ENCODE results near the gene RDX. TPM values are rescaled to one million over a fixed set of nuclear protein-coding genes. Genes with fewer than 3 reads are reported as not detected.

The RDX gene
- total and polyA plus RNA-seq, 2 donors from 2014 or later: 28.0 to 97.3 TPM

- no peak overlapping the region for H3K9ac ChIP-seq (ENCODE audit: low read length in 3 of 3)
- no peaks in the 10 kb centered on the region for H3K27me3 ChIP-seq (ENCODE audit: control insufficient read depth, insufficient read depth, low read length)
- H3K27ac ChIP-seq (ENCODE audit: low read depth in 2 of 2, low read length in 2 of 2): no peak overlapping the region
- TF ChIP-seq CTCF (IDR thresholded peaks at IDR 0.05; ENCODE audit: borderline replicate concordance, extremely low read depth, insufficient read depth): no peak
- no peaks in the 10 kb centered on the region for H3K4me1 ChIP-seq (ENCODE audit: control insufficient read depth in 2 of 3, insufficient read depth in 2 of 3, low read depth in 1 of 3, low read length in 3 of 3)
- DNase-seq (no peak), FAIRE-seq (no peak)
- no peaks in the 10 kb centered on the region for H3K36me3 ChIP-seq (ENCODE audit: control insufficient read depth in 2 of 3, insufficient read depth in 3 of 3, low read length in 3 of 3)
- no peak overlapping the region for H3K4me3 ChIP-seq (ENCODE audit: low read length in 3 of 3)
- intact Hi-C loops (cut with DNase I): no loop called here
- H3K9me3 ChIP-seq (ENCODE audit: control insufficient read depth in 2 of 3, insufficient read depth in 1 of 3, low read length in 3 of 3): no peaks in the 10 kb centered on the region
Observed at GRCh38 chr11:110185121-110185591, 111.3 kb downstream of the RDX start.

- no peak overlapping the region for H3K9ac ChIP-seq (ENCODE audit: low read length in 3 of 3)
- TF ChIP-seq CTCF (IDR thresholded peaks at IDR 0.05; ENCODE audit: borderline replicate concordance, extremely low read depth, insufficient read depth): no peak
- intact Hi-C loops (cut with DNase I): no loop called here
- no peaks in the 10 kb centered on the region for H3K4me1 ChIP-seq (ENCODE audit: control insufficient read depth in 2 of 3, insufficient read depth in 2 of 3, low read depth in 1 of 3, low read length in 3 of 3)
- no peaks in the 10 kb centered on the region for H3K36me3 ChIP-seq (ENCODE audit: control insufficient read depth in 2 of 3, insufficient read depth in 3 of 3, low read length in 3 of 3)
- no peak overlapping the region for H3K4me3 ChIP-seq (ENCODE audit: low read length in 3 of 3)
- no peaks in the 10 kb centered on the region for H3K27me3 ChIP-seq (ENCODE audit: control insufficient read depth, insufficient read depth, low read length)
- no peak for DNase-seq
- FAIRE-seq: no peak
- no peaks in the 10 kb centered on the region for H3K9me3 ChIP-seq (ENCODE audit: control insufficient read depth in 2 of 3, insufficient read depth in 1 of 3, low read length in 3 of 3)
- H3K27ac ChIP-seq (ENCODE audit: low read depth in 2 of 2, low read length in 2 of 2): no peak overlapping the region
Observed at GRCh38 chr11:110184456-110184855, 112.0 kb downstream of the RDX start.

GRCh38 chr11:110182886-110183285 is 113.5 kb downstream of the RDX start:
- Histone ChIP-seq H3K4me3 (ENCODE audit: low read length in 3 of 3) (no peak overlapping the region), H3K36me3 (ENCODE audit: control insufficient read depth in 2 of 3, insufficient read depth in 3 of 3, low read length in 3 of 3) (no peaks in the 10 kb centered on the region), H3K9ac (ENCODE audit: low read length in 3 of 3) (no peak overlapping the region), H3K9me3 (ENCODE audit: control insufficient read depth in 2 of 3, insufficient read depth in 1 of 3, low read length in 3 of 3) (no peaks in the 10 kb centered on the region), H3K27me3 (ENCODE audit: control insufficient read depth, insufficient read depth, low read length) (no peaks in the 10 kb centered on the region), H3K27ac (ENCODE audit: low read depth in 2 of 2, low read length in 2 of 2) (no peak overlapping the region), H3K4me1 (ENCODE audit: control insufficient read depth in 2 of 3, insufficient read depth in 2 of 3, low read depth in 1 of 3, low read length in 3 of 3) (no peaks in the 10 kb centered on the region)
- DNase-seq (no peak), FAIRE-seq (no peak)
- intact Hi-C loops (cut with DNase I): no loop called here
- no peak for TF ChIP-seq CTCF (IDR thresholded peaks at IDR 0.05; ENCODE audit: borderline replicate concordance, extremely low read depth, insufficient read depth)

- no peak for TF ChIP-seq CTCF (IDR thresholded peaks at IDR 0.05; ENCODE audit: borderline replicate concordance, extremely low read depth, insufficient read depth)
- DNase-seq (no peak), FAIRE-seq (no peak)
- H3K36me3 ChIP-seq (ENCODE audit: control insufficient read depth in 2 of 3, insufficient read depth in 3 of 3, low read length in 3 of 3): no peaks in the 10 kb centered on the region
- H3K4me3 ChIP-seq (ENCODE audit: low read length in 3 of 3): no peak overlapping the region
- peaks cover 0 to 15% (median 0%) of the 10 kb centered on the region in 3 donors for H3K4me1 ChIP-seq (ENCODE audit: control insufficient read depth in 2 of 3, insufficient read depth in 2 of 3, low read depth in 1 of 3, low read length in 3 of 3)
- intact Hi-C loops (cut with DNase I): no loop called here
- H3K27ac ChIP-seq (ENCODE audit: low read depth in 2 of 2, low read length in 2 of 2): no peak overlapping the region
- H3K27me3 ChIP-seq (ENCODE audit: control insufficient read depth, insufficient read depth, low read length): no peaks in the 10 kb centered on the region
- no peak overlapping the region for H3K9ac ChIP-seq (ENCODE audit: low read length in 3 of 3)
- H3K9me3 ChIP-seq (ENCODE audit: control insufficient read depth in 2 of 3, insufficient read depth in 1 of 3, low read length in 3 of 3): no peaks in the 10 kb centered on the region
Observed at GRCh38 chr11:110179064-110179463, 117.3 kb downstream of the RDX start.

Data from kidney (tissue), 14 donors.